ENCODE data around the gene ATP9B.

- TF ChIP-seq CTCF (conservative IDR thresholded peaks at IDR 0.05), result no peak
- no peak for TF ChIP-seq EZH2 (IDR thresholded peaks at IDR 0.05; ENCODE audit: low read depth)
Measured at GRCh38 chr18:79371561-79372121, 302.4 kb downstream of the ATP9B start.

Data from PC-9 (cell line).